Superior temporal gyrus (tissue), 1 donor: ENCODE data around the gene PELI3.
A peak's percentile ranks its signal among the peaks of the same experiment; 100 is the strongest.
"Not testable (repeated sequence)": the region's sequence is repeated elsewhere in the genome, so short reads cannot be mapped to it uniquely, and the experiment has no call there.

Experiments
- DNase-seq: peaks from one replicate; pipeline ENCODE4 v3.0.0-alpha.2; 2016; ENCODE audit errors: extremely low spot score

PELI3 gene

GRCh38 chr11:66466225-66467033 is at the start of gene PELI3:
PELI3 (plus strand) TSS chr11:66466905; CDS start chr11:66468129, 1,224 bp downstream.
- peak; percentile 91 for DNase-seq

GRCh38 chr11:66417000-66417399 is 49.7 kb upstream of the PELI3 start:
- peak; percentile 76 for DNase-seq

- DNase-seq: peak; percentile 71
Observed at GRCh38 chr11:66418168-66418985, 48.3 kb upstream of the PELI3 start.

GRCh38 chr11:66418986-66419308 is 47.8 kb upstream of the PELI3 start:
- DNase-seq: no peak

- DNase-seq: no peak
Observed at GRCh38 chr11:66419825-66420224, 46.9 kb upstream of the PELI3 start.

GRCh38 chr11:66420671-66421476 is 45.8 kb upstream of the PELI3 start, which contains the start of gene NPAS4:
NPAS4 (plus strand) TSS chr11:66421035; CDS start chr11:66421180, 145 bp downstream.
- DNase-seq: peak; percentile 24

- DNase-seq: peak; percentile 87
Observed at GRCh38 chr11:66421492-66422205, 45.1 kb upstream of the PELI3 start.

- DNase-seq: no peak
Observed at GRCh38 chr11:66426314-66426713, 40.4 kb upstream of the PELI3 start.

- DNase-seq: no peak
Observed at GRCh38 chr11:66428933-66429332, 37.8 kb upstream of the PELI3 start.

GRCh38 chr11:66429983-66430602 is 36.6 kb upstream of the PELI3 start:
- DNase-seq: peak; percentile 86

GRCh38 chr11:66431287-66431686 is 35.4 kb upstream of the PELI3 start:
- not testable (repeated sequence) for DNase-seq

- not testable (repeated sequence) for DNase-seq
Observed at GRCh38 chr11:66431871-66432329, 34.8 kb upstream of the PELI3 start.

GRCh38 chr11:66432597-66432996 is 34.1 kb upstream of the PELI3 start:
- no peak for DNase-seq

GRCh38 chr11:66437979-66438503 is 28.7 kb upstream of the PELI3 start:
- no peak for DNase-seq

- DNase-seq: peak; percentile 98
Observed at GRCh38 chr11:66438504-66439466, 27.9 kb upstream of the PELI3 start, which contains the start of gene MRPL11. MRPL11 (minus strand) TSS chr11:66438848; CDS start chr11:66438754, 94 bp downstream.

GRCh38 chr11:66440101-66440939 is 26.4 kb upstream of the PELI3 start:
- DNase-seq: not testable (repeated sequence)

GRCh38 chr11:66440940-66441282 is 25.8 kb upstream of the PELI3 start:
- not testable (repeated sequence) for DNase-seq

GRCh38 chr11:66443602-66444001 is 23.1 kb upstream of the PELI3 start:
- DNase-seq: no peak
